GM19455 (cell line): Measurements from ENCODE around the gene LIMCH1.

ENCODE experiments used
- ATAC-seq: cut with Tn5 transposase; IDR thresholded peaks from one replicate; pipeline ENCODE4 v1.9.1; 2021; ENCODE audit not compliant: unreplicated experiment

LIMCH1 gene

GRCh38 chr4:41602886-41603498 lies 65.0 kb downstream of the LIMCH1 start:
- no peak for ATAC-seq

DNA sequence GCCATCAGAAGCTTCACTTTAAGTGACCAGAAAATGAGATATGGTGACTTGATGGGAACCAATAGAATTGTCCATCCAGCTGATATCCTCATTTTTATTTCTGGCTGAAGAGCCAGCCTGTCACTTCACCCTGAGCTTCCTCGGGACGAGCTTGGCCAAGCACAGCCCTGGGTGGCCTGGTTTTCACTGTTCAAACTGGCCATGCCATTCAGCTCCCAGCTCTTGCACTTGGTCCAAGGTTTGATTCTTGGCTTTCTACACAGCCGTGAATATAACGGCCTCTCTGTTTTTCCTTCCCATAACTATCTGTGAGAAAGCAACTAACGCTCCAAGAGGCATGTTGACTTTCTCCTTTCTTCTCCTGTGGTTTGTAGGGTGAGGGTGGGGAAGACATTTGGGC lies 71.9 kb downstream of the LIMCH1 start:
- no peak for ATAC-seq

DNA sequence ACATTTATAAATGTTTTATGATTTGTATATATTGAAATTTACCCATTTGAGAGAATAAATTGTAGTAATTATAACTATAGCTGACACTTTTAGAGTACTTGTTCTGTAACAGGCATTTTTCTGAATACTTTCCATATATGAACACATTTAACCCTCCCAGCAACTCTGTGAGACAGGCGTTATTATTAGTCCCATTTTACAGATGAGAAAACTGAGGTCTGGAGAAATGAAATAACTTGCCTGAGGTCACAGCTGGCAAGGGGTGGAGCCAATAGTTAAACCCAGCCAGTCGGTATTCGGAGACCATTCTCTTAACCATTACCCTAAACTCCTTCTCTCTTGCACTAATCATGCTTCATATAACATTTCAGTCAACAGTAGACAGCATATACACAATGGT lies 72.5 kb downstream of the LIMCH1 start:
- no peak for ATAC-seq

GRCh38 chr4:41611124-41611838 lies 73.3 kb downstream of the LIMCH1 start:
- no peak for ATAC-seq

GRCh38 chr4:41611881-41612871 lies 74.2 kb downstream of the LIMCH1 start:
- no peak for ATAC-seq

GRCh38 chr4:41613386-41613785 lies 75.4 kb downstream of the LIMCH1 start:
- ATAC-seq = no peak

DNA sequence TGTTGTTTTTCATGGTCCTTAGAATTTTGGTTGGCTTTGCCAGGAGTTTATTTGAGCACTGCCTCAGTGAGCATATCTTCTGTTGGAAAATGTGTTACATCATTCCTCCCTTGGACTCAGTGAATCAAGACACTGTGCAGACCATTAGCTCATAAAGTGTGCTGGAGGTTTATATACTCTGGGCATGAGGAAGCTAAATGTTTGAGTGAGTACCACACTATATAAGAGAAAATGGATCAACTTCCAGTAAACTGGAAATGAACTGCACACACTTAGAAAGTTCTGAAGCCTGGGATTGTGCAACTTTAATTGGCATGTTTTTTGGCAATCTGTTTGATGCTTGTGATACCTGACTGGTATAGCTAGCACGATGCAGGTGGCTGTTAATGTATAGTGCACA lies 75.9 kb downstream of the LIMCH1 start:
- ATAC-seq = no peak

GRCh38 chr4:41614519-41614918 lies 76.6 kb downstream of the LIMCH1 start:
- no peak for ATAC-seq

GRCh38 chr4:41619161-41619560 lies 81.2 kb downstream of the LIMCH1 start:
- no peak for ATAC-seq

- ATAC-seq = no peak
Measured at GRCh38 chr4:41620594-41621256, 82.8 kb downstream of the LIMCH1 start.

GRCh38 chr4:41622787-41623186 lies 84.8 kb downstream of the LIMCH1 start:
- no peak for ATAC-seq

GRCh38 chr4:41624765-41625164 lies 86.8 kb downstream of the LIMCH1 start:
- no peak for ATAC-seq

DNA sequence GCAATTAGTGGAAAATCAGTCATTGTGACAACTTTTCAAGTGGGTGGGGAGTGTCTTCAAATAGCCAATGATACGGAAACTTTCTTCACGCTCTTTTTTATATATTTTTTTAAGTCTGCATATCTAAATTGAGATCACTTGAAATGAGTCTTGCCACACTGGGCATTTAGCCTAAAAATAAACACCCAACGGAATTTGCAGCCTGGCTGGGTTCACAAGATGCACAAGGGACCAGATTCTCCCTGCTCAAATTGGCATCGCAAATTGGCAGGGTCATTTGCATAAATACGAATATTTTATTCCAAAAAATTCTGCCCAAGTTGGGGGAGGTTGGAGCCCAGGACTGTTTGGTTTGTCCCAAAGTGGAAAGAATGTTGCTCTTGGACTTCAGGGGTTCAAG lies 87.6 kb downstream of the LIMCH1 start:
- ATAC-seq = no peak

DNA sequence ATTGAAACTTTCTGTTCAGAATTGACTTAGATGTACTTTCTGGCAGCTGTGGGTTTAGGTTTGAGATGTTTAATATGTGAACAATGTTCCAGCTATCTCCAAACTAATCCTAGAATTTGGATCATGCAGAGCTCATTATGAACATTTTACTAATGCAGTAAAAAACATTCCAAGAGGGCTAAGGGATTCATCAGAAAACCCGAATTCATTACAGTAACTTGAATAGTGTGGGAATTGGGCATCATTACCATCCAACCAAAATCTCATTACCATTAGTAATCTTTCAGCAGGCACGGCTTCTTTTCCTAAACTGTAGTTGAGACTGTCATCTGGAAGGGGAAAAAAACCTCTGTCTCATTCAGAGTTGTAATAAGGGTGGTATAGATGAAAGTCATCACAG lies 91.0 kb downstream of the LIMCH1 start:
- ATAC-seq = no peak

DNA sequence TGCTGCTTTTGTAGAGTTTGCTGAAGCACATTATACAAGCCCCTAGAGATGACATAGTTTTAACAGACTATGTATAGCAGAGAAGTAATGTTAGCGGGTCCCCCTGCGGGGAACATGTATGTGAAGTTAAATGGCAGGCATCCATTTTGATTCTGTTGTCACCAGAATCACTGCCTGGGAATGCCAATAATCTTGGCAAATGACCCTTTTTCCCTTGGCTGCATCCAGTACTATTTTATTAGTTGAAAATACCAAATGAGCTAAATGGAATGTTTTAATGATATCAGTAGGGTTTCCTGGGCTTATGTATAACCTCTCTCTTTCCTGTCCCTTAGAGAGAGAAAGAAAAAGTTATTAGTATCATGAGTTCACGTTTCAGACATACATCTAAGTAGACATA lies 93.6 kb downstream of the LIMCH1 start:
- no peak for ATAC-seq

DNA sequence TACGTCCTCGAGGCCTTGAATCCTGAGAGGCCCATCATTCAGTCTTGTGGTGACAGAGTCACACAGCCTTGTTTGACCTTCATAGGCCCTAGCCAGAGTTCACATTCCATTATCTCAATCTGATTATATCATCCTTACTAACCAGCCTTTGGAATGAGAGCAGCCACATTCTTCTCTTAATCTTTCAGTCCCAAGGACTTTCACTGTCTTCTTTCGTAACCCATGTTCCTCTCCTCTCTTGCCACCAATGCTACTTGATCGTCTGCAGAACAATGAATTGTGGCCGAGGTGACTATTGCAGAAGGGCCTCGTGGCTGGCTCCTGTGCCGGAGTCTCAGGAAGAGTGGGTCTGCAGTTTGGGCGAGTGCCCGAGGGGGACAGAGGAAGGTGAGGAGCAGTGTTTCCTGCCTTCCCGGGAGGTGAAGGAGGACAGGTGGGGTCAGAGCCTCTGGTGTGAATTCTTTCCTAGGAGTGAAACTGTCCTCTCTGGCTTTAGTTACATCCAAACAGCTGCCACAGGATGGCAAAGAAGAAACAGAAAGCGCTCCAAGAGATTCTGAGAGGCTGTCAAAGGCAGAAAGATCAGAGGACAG lies 94.6 kb downstream of the LIMCH1 start:
- no peak for ATAC-seq

DNA sequence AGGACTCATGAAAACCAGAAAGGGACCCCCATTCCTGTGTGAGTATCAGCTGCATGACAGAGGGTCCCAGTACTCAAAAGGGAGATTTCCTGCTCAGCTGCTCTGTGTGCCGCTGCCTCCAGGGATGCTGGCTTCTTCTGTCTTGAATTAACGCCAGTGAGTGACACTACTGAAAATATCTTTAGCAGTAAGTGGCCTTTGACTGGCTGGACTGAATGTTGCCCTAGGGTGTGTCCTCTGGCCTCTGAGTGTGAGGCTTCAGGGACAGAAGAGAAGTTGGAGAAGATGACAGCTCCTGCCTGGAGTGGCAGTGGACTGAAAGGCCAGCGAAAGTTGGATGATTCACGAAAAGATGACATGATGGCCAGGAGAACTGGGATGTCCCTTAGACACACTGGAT lies 95.4 kb downstream of the LIMCH1 start:
- no peak for ATAC-seq

GRCh38 chr4:41635441-41635840 lies 97.5 kb downstream of the LIMCH1 start:
- no peak for ATAC-seq

GRCh38 chr4:41638203-41638602 lies 100.2 kb downstream of the LIMCH1 start:
- ATAC-seq = no peak

DNA sequence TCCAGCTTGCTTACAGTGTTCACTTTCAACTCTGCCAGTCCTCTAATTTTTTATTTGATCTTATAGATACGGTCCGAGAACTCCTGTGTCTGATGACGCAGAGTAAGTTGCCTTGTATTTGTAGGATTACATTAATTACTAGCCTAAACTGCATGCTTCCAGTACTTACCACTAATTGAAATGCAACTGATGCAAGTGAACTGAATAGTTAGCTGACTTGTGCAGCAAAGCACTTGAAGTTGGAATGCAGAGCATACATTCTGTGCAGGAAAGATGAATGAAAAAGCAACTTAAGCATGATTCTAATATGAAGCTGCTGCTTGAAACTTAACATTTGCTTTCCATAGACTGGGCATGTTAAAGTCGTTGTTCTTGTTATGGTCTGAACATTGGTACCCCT lies 100.9 kb downstream of the LIMCH1 start:
- ATAC-seq = no peak

GRCh38 chr4:41639291-41639690 lies 101.3 kb downstream of the LIMCH1 start:
- no peak for ATAC-seq
